CD4-positive, alpha-beta T cell treated with Interleukin-17A for 1 hour (primary cell): Measurements from ENCODE around the gene NBPF3.

Experiments
- DNase-seq: peaks from one replicate; pipeline ENCODE4 v3.0.0-alpha.2; 2020

The NBPF3 gene

DNA sequence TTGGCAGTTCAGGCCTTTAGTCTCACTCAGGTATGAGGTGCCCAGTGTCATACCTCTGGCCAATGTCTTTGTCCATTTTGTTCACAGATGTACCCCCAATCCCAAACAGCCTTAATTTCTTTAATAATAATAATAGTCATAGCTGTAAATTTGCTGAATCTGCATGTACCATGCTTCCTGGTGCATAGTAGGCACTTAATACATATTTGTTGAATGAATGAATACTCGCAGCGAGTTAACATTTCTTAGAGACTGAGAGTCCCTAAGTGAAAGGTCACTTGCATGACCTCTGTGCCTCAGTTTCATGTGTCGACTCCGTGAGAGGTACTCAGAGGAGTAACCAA, 81.8 kb downstream of the NBPF3 start:
- DNase-seq = no peak

DNA sequence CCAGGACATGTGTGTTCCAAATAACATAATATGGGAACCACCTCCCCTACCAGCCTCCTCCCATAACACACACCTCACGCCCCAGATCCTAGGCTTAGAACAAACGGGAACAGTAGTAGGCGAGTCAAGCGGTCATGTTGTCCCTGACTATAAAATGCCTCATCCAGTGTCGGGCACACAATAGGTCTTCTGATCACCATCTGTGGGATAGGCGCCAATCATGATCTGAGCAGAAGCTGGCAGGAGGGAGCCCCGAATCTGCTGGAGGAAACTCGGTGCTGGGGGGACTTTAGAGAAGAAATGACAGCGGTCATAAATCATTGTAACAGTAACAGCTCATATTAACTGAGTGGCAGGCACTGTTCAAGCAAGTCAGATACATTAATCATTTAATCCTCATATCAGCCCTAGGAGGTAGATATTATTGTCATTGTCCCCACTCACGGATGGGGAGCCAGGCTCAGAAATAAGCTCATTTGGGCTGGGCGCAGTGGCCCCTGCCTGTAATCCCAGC, 82.6 kb downstream of the NBPF3 start:
- DNase-seq = no peak

DNA sequence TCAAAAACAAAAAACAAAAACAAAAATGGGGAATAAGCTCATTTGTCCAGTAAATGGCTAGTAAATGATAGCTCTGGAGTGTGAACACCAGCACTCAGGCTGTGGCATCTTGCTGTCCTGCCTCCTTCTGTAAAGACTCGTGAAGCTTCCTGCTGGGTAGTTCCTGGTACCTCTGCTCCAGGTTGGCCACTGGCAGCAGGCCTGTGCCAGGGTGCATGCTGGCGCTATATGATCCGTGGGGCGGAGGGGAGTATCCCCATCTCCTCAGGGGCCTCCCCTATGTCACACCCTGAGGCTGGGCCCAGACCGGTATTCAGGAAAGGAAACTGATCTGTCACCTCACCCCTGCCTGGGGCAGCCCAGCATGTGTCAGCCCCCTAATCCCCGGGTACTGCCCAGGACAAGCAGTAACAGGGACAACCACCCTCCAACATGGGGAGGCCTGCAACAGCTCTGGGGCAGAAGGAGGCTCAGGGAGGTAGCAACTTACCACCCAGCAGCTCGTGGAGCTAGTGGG, 83.4 kb downstream of the NBPF3 start:
- DNase-seq = no peak

DNA sequence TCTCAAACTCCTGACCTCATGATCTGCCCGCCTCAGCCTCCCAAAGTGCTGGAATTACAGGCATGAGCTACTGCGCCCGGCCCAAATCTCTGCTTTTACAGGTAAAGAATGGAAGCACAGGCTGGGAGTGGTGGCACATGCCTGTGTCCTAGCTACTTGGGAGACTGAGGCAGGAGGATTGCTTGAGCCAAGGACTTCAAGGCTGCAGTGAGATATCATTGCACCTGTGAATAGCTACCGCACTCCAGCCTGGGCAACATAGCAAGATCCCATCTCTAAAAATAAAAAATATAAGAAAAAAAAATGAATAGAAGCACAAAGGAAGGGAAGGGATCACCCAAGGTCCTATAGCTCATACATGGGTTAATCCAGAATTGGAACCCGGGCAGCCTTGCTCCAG, 84.3 kb downstream of the NBPF3 start:
- DNase-seq = no peak

DNA sequence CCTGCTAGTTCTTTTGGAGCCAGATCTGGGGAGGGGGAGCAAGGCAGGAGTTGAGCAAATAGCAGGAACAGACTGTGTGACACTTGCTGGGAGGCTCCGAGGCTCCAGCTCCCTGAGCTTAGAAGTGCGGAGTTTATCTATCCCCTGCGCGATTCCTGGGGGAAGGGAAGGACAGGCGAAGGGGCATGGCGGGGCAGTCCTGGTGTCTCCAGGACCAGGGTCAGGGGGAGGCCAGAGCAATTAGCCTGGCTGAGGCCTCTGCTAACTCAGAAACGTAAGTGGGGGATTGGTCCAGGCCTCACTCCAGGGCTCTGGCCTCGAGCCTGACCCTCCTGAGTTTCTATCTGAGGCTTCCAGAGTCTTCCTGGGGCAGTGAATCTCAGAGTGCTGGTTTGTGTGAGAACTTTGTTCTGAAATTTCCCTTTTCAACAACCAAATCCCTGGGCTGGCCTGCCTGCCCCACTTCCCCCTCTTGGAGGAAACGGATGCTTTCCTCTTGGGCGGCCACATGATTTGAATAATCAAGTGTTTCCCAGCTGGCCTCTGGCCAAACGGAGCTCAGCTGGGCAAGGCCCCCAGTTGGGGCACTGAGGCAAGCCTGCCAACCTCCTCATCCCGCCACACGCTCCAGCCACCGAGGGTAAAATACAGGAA, 84.9 kb downstream of the NBPF3 start:
- DNase-seq = no peak

DNA sequence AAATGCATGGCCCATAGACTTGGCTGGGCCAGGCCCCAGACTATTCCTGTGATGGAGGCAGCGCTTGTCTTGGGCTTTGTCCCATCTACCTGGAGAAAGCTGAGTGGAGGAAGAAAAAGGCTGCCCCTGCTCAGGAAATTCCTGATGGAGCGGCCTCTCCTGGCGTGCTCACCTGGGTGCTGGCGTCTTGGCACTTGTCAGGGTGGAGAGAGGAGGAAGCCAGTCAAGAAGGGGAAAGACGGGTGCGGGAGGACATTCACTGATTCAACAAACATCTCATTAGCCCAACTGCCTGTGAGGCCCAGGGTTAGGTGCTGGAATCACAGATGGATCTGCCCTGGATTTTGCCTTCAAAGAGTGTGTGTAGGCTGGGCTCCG, 85.4 kb downstream of the NBPF3 start:
- no peak for DNase-seq

- no peak for DNase-seq
Observed at GRCh38 chr1:21526441-21526840, 86.5 kb downstream of the NBPF3 start.

- no peak for DNase-seq
Observed at GRCh38 chr1:21530368-21531016, 90.6 kb downstream of the NBPF3 start.

- DNase-seq = no peak
Observed at GRCh38 chr1:21531241-21531640, 91.3 kb downstream of the NBPF3 start.

- no peak for DNase-seq
Observed at GRCh38 chr1:21532496-21532895, 92.6 kb downstream of the NBPF3 start.

DNA sequence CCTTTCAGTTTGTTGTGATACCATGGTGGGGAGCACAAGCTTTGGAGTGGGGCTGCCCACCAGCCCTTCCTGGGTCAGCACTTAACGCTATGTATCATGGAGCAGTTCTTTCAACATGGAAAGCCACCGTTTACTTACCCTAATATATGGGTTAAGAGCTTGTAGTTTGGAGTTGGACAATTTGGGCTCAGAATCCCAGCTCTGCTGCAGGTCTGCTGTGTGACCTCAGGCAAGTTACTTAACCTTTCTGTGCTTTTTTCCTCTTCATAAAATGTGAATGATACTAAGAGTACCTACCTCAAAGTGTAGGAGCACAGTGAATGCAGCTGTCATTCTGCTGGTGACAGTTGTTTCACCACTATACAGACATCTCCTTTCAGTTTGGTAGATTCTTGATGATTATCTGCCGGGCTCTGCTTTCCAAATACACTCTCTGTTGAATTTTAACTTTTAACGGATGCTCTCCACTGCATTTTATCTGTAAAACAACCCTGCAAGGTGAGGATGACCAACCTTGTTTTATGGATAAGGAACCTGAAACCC, 93.1 kb downstream of the NBPF3 start:
- DNase-seq = no peak

GRCh38 chr1:21534146-21534545, 94.2 kb downstream of the NBPF3 start:
- DNase-seq = no peak
